ENCODE results near the gene AP5B1. TPM values are rescaled to one million over a fixed set of nuclear protein-coding genes. Genes with fewer than 3 reads are reported as not detected.
"Not testable (repeated sequence)": the region's sequence is repeated elsewhere in the genome, so short reads cannot be mapped to it uniquely, and the experiment has no call there.

Gene AP5B1
- total RNA-seq, 1 donor from 2014 or later: 21.2 TPM

DNA sequence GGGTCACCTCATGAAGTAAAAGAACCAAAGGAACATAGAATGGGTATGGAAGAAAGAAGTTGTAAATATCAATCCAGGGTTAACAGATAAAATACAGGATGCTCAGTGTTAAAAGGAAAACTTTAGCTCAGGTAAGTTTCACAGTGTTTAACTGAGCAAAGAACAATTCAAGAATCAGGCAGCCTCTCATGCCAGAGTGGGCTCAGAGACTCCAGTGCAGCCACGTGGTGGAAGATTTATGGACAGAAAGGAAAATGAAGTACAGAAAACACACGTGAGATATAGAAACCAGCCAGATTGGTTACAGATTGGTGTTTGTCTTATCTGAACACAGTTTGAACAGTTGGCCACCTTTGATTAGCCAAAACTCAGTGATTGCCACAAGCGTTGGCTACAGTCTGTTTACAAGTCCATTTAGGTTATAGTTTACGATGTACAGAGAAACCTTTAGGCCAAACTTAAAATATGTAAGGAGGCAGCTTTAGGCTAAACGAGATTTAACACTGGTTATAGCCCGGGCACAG, 9.1 kb downstream of the AP5B1 start:
- intact Hi-C loops (cut with micrococcal nuclease): no loop called here

DNA sequence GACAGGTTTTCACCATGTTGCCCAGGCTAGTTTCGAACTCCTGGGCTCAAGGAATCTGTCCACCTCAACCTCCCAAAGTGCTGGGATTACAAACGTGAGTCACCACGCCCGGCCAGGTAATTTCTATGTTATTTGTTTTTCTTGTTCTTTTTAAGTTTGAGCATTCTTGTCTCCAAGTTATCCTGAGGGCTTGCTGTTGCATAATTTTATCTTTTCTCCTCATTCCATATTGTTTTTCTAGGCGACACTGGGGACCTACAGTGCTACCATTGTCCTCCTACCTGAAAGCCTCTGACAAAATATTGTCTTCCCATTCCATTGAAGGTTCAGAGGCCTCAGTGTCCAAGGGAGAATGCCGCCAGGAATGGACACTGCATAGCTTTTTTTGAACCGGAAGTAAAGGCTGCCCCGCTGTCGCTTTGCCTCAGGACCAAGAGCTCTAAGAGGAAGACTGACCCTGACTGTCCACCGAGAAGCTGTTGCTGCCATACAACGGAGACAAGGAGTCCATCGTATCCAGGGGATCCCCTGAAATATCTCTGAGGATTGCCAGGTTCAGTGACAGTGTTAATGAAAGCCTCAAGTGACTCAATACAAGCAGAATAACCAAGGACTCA, 9.7 kb downstream of the AP5B1 start:
- intact Hi-C loops (cut with micrococcal nuclease): no loop called here

DNA sequence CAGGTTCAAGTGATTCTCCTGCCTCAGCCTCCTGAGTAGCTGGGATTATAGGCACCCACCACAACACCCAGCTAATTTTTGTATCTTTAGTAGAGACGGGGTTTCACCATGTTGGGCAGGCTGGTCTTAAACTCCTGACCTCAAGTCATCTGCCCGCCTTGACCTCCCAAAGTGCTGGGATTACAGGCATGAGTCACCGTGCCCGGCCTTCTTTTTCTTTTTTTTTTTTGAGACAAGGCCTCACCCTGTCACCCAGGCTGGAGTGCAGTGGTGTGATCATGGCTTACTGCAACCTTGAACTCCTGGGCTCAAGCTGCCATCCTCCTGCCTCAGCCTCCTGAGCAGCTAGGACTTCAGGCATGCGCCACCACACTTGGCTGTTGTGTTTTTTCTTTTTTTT, 13.0 kb downstream of the AP5B1 start:
- intact Hi-C loops (cut with micrococcal nuclease): loop anchor here (2.0 kb wide), 1 partner anchor 55 kb away; the partner anchor contains the start of gene KAT5

DNA sequence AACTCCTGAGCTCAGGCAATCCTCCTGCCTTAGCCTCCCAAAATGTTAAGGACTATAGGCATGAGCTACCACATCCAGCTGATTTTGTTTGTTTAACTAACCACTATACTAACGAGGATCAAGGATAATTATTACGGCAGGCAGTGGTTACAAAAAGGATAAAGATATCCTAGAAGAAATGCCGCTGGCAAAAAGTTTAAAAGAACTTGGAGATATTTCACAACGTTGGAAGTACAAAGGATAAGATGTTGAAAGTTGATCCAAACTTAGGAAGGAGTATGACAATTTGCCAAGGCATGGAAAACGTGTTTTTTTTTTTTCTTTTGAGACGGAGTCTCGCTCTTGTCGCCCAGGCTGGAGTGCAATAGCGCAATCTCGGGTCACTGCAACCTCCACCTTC, 13.4 kb downstream of the AP5B1 start:
- intact Hi-C loops (cut with micrococcal nuclease): no loop called here

DNA sequence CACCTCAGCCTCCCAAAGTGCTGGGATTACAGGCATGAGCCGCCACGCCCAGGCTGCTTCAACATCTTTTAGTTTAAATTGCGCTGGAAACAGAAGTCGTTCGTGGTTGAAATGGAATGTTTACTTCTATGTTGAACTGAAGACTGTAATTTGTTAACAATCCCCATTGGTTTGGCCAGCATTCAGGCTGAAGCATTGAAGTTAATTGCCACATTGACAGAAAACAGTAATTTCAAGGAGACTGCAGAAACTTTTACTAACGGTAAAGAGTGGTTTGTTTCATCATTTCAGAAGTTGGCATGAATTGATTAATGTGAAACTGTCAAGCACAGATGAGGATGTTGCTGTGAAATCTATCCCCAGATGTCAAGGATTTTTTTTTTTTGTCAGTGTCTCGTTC, 14.2 kb downstream of the AP5B1 start:
- intact Hi-C loops (cut with micrococcal nuclease): no loop called here

DNA sequence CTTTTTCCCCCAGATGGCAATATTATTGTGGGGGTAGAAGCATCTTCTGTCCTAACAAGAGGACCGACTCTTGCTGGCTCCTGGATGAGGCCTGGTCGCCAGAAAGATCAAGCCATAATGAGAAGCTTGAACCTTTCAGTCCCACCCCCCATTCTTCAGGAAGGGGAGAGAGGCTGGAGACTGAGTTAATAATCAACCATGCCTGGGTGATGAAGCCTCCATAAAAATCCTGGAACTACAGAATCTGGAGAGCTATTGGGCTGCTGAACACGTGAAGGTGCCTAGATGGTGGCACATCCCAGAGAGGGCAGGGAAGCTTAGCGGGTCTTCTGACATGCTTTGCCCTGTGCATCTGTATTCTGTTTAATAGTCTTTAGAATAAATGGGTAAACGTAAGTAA, 16.3 kb downstream of the AP5B1 start:
- intact Hi-C loops (cut with micrococcal nuclease): no loop called here

DNA sequence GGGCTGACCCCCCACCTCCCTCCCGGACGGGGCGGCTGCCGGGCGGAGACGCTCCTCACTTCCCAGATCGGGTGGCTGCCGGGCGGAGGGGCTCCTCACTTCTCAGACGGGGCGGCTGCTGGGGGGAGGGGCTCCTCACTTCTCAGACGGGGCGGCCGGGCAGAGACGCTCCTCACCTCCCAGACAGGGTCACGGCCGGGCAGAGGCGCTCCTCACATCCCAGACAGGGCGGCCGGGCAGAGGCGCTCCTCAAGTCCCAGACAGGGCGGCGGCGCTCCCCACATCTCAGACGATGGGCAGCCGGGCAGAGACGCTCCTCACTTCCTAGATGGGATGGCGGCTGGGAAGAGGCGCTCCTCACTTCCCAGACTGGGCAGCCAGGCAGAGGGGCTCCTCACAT, 18.0 kb downstream of the AP5B1 start:
- intact Hi-C loops (cut with micrococcal nuclease): not testable (repeated sequence)

DNA sequence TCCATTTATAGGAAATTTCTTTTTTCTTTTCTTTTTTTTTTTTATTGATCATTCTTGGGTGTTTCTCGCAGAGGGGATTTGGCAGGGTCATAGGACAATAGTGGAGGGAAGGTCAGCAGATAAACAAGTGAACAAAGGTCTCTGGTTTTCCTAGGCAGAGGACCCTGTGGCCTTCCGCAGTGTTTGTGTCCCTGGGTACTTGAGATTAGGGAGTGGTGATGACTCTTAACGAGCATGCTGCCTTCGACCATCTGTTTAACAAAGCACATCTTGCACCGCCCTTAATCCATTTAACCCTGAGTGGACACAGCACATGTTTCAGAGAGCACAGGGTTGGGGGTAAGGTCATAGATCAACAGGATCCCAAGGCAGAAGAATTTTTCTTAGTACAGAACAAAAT, 18.6 kb downstream of the AP5B1 start:
- intact Hi-C loops (cut with micrococcal nuclease): not testable (repeated sequence)

DNA sequence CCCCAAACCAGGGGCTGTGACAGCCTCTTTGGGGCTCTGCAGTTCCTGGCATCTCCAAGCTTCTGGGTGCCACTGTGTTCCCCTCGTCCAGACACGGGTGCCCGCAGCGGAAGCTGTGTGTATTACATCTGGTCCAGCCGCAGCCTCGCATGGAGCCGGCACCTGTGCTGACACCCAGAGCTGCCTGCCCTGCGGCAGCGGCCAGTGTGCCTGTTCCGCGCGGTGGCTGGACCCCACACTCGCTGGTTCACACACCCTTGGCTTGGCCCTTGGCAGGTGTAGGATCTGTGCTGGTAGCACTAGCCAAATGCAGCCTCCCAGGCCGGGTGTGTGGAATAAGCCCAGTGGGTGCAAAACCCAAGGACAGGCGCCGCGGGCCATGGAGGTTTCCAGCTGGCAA, 35.7 kb downstream of the AP5B1 start:
- intact Hi-C loops (cut with micrococcal nuclease): no loop called here

DNA sequence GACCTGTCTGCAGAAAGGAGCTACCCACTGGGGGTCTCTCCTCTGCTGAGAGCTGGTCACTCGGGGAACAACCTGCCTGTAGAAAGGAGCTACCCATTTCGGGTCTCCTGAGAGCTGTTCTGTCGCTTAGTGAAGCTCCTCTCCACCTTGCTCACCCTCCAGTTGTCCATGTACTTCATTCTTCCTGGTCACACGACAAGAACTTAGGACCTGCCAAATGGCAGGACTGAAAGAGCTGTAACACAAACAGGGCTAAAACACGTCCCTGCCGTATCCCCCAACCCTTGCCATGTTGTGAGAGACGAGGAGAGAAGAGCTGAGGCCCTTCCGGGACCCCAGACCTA, 36.1 kb downstream of the AP5B1 start:
- intact Hi-C loops (cut with micrococcal nuclease): no loop called here

DNA sequence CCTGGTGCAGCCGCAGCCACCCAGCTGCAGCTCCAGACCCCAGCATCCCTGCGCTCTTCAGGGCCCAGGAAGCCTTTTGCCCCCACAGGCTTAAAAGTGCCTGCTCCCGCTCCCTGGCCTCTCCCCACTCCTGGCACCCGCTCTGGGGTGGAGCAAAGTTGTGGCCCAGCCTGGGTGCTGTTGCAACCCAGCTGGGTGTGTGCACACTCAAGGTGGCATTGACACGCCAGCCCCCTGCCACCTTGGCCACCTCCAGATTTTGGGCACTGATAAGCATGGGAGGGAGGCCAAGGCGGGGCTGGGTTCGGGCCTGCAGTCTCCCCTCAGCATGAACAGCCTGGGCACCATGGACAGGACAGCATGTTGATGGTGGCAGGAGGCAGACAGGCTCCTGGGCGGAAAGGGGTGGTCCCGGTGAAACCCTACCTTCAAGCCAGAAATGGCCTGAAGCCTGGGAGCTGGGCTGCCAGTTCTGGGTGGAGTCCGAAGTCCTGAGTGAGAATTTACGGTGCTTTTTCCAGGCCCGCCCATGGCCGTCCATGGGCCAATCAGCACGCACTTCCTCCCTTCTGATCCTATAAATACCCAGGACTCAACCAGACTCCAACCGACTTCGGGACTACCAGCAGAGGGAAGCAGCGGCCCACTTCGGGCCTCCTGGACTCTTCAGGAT, 36.6 kb downstream of the AP5B1 start:
- intact Hi-C loops (cut with micrococcal nuclease): no loop called here

DNA sequence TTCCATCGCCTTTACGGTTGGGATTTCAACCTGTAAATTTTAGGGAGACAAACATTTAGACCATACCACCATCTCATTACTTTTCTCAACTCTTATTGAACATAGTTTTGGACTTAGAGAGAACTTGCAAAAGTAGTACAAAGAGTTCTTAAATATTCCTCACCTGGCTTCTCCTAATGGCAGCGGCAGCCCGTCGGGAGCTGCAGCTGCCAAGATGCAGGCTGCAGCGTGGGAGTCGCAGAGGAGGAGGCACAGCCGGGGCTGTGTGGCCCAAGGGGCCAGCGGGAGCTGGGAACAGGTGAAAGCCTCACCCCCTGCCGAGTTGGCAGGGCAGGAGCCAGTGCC, 37.1 kb downstream of the AP5B1 start:
- intact Hi-C loops (cut with micrococcal nuclease): no loop called here

DNA sequence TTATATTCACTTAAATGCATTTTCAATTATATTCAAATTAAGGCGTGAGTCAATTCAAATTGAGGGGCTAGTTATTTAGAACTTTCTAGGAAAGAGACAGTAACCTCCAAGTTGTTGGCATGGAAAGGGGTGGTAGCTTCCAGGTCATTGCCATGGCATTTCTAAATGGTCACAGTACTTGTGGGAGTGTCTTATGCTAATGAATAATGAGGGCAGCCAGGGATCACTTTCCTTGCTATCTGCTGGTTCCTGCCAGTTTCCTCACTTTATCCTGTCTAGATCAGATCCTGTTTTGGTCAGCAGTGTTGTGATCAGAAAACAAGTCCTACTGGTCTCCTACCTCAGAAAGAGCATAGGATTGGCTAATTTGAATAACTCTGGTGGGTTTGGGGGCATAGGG, 38.4 kb downstream of the AP5B1 start:
- intact Hi-C loops (cut with micrococcal nuclease): no loop called here

DNA sequence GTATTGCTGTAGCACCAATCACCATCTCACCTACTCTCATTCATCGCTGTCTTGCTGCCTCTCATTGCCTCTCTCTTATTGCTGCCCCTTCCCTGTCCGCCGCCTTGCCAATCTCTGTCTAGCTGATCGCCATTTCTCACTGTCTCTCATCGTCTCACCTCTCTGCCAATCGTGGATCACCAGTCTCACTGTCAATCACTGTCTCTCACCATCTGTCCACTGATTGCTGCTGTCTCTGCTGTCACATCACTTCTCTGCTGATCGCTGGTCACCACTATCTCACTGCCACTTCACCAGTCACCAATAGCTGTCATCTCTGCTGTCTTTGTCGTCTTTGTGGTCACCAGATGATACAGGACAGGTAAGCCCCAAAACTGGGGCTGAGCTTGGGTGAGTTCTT, 39.6 kb downstream of the AP5B1 start:
- intact Hi-C loops (cut with micrococcal nuclease): no loop called here

DNA sequence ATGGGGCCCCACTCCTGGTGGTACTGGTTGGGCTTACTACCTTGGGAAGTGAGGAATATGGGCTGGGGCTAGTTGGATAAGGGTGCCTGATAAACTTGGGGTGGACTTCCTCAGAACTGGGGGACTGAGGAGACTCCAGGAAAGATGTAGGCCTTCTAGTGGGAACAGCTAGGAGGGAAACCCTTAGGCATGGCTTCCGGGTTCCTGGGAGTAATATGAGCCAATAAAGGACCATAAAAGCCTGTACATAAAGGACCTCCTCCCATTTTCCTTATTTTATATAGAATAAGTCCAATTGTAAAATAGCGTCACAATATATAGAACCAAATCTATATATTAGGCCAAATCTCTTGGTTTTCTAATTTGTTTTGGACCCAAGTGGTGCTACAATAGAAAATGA, 41.8 kb downstream of the AP5B1 start:
- intact Hi-C loops (cut with micrococcal nuclease): no loop called here

DNA sequence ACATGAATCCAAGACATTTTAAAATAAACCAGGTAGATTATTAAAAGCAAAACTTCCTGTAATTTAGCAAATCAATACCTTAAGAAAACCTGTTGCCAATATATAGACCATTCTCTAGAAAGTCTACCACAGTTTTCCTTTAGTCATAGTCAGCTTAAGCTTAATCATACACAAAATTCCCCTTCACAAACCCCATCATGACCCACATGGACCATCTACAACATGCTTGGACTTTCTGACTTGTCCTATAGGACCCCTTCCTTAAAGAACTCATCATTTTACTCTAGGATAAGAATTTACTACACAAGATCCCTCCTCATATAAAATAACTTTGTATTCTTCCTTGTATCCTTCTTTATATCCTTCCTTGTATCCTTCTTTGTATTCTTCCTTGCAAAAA, 44.0 kb downstream of the AP5B1 start:
- intact Hi-C loops (cut with micrococcal nuclease): no loop called here

DNA sequence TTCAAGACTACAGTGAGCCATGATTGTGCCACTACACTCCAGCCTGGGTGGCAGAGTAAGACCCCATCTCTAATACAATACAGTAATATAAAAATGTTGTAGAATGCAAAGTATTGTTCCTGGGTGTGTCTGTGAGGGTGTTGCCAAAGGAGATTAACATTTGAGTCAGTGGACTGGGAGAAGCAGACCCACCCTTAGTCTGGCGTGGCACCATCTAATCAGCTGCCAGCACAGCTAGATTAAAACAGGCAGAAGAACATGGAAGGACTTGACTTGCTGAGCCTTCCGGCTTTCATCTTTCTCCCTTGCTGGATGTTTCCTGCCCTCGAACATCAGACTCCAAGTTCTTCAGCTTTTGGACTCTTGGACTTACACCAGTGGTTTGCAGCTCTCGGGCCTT, 45.7 kb downstream of the AP5B1 start:
- intact Hi-C loops (cut with micrococcal nuclease): not testable (repeated sequence)

DNA sequence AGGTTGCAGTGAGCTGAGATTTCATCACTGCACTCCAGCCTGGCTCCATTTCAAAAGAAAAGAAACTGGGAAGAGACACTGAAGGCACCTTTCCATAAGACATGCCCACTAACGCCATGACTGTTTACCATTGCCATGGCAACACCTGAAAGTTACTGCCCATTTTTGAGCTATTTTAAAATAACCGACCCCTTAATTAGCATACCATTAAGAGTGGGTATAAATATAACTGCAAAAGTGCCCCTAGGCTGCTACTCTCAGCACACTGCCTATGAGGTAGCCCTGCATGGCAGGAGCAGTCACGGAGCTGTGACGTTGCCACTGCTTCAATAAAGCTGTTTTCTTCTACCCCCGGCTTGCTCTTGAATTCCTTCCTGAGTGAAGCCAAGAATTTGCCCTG, 50.3 kb downstream of the AP5B1 start:
- intact Hi-C loops (cut with micrococcal nuclease): no loop called here

DNA sequence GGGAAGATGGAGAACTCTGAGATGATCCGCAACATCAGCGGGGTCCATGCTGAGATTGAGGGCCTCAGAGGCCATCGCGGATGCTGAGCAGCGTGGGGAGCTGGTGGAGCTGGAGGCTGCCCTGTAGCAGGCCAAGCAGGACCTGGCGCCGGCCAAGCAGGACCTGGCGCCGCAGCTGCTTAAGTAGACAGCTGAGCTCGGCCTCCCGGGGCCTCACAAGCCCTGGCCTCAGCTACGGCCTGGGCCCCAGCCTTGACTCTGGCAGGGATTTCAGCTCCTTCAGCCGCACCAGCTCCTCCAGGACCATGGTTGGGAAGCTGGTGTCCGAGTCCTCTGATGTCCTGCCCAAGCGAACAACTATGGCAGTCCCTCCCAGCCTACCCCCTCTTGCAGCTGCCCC, 52.9 kb downstream of the AP5B1 start:
- intact Hi-C loops (cut with micrococcal nuclease): no loop called here

DNA sequence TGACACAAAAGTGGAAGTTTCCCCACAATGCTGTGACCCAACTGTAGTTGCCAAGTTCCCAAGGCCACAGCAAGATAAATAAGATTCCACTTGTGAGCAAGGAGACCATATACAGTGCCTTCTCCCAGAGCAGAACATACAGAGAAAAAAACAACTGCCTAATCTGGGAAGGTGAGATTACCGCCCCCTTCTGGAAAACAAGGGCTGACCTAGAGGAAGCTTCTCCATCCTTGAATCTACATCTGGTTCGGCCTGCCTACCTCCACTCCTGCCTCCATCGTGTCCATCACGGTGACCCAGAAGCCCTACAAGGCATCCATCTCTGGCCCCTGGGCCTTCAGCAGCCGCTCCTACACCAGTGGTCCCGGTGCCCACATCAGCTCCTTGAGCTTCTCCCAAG, 54.1 kb downstream of the AP5B1 start:
- intact Hi-C loops (cut with micrococcal nuclease): no loop called here
